HG03103 (cell line): ENCODE results near the gene GABRG3.

Experiments used
- ATAC-seq: cut with Tn5 transposase; IDR thresholded peaks from one replicate; pipeline ENCODE4 v1.9.1; 2021; ENCODE audit warnings: low read depth; ENCODE audit not compliant: unreplicated experiment

The GABRG3 gene

DNA sequence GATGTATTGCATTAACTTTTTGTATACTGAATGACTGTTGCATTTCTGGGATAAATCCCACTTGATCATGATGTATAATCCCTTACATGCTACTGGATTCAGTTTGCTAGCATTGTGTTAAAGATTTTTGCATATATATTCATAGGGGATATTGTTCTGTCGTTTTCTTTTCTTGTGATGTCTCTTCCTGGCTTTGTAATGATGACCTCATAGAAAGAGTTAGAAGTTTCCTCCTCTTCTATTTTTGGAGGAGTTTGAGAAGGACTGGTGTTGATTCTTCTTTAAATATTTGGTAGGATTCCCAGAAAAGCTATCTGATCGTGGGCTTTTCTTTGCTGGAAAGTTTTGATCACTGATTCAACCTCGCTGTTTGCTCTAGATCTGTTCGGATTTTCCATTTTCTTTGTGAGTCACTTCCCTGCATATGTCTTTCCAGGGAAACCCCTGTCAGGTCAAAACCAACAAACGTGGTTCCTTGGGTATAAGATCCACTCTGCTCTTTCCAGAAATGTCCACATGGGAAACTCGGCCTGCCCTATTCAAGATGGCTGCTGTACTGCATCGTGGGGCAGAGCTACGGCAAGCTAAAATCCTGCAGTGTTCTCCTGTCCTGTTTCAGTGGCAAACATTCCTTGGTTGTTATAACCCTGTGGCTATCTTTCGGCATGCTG lies 120.4 kb downstream of the GABRG3 start:
- no peak for ATAC-seq

DNA sequence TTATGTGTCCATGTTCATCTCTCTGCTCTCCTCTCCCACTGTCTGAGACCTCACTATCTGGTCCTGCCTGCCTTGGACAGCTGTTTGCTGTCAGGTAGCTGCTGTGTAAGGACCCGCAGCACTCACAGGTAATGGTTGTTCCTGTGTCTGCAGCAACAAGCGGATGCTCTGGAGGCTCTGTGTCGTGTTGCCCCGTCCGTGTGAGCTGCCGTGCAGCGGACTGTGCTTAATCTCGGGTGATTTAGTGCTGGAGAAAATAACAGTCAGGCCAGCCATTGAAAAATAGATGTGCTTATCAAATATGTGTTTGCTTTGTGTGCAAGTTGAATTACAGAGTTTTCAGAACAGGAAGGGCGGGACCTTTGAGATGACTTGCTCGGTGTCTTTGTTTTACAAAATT lies 121.4 kb downstream of the GABRG3 start:
- ATAC-seq, result no peak

DNA sequence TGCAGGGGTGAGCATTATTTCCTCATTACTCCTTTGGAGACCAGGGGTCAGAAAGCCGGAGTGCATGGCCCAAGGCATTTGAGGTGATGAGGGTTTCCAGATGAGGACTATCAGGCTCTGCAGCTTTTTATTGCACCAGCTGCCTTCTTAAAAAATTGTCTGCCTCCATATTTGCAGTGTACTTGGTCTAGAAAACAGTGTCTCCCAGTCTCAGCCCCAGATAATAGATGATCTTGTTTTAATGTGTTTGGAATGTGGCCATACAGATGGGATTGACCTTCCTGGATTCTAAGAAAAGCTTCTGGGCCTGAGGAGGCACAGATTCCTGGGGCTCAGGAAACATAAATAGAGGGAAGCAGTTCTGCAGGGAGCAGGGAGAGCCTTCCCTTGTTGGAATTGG lies 123.3 kb downstream of the GABRG3 start:
- ATAC-seq, result no peak

DNA sequence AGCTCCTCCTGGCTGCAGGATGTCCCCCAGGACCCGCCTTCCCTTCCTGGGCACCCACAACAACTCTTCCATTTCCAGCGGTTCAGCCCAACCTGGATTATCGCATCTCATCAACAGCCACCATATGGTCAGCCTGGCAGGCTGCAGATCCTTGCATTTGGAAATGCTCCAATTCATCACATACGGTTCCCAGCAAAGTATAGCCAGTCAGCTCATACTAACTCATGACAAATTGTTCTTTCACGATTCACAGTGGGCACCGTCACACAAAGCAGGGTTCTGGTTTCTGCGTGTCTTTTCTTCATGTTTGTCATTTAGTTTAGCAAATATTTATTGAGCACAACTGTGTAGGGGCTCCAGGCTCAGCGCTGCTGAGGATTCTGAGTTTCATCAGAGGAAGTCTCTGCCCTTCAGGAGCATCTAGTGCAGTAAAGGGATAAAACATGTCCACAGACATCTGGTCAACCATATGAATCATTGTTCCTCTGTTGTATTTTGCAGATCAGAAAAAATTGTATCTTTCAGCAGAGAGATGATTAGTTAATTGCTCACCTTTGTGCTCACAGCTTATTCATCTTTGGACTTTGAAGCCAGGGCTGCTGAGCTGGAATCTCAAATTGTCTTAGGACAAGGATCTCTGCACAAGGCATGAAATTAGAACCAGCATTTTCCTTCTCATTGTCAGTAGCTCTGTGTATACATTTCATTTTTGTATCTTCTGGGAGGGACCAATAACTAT lies 125.1 kb downstream of the GABRG3 start:
- ATAC-seq, result no peak

DNA sequence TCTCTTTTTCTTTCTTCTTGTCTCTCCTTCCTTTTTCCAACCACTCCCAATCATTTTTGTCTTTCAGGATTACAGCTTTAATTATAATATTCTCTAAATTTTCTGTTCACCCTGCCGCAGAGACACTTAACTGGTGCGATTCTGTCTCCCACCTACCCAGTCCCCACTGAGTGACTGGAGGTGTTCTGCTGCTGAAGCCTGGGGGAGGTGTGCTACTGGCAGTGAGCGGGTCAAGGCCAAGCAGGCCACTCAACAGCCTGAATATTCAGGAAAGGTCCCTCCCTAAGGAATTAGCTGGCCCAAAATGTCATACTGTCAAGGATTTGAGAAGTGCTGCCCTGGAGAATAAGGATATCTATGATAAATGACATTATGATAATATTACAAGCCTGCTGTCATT lies 126.5 kb downstream of the GABRG3 start:
- no peak for ATAC-seq

DNA sequence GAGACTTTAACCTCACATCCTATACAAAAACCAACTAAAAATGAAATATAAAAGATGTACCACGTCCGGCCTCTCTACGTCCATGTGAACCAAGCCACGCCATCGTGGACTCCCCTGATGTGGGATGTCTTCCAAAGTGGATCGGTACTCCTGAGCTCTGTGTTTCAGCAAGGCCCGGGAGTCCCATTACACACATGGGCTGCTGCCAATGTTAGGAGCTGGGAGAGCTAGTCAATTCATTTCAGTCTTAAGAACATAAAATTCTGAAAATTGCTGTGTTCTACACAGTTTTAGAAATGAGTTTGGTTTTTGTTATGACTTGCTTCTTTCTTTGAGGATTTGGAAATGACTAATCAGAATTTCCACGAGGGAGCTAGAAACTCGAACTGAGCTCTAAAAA lies 131.0 kb downstream of the GABRG3 start:
- ATAC-seq, result no peak

DNA sequence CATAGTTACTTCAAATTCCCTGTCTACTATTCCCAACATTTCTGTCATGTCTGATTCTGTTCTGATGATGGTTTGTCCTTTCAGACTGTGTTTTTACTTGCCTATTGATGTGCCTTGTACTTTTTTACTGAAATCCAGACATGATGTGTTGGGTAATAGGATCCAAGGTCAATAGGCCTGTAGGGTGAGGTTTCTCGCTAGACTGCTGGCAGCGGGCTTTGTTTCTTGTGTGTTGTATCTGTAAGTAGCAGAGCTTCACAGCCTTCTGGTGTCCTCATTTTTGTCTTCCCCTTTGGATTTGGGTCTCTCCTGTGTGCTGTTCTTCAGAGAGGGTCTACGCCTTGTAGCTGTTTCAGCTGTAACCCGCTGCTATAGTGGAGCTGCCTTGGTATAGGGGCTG lies 140.3 kb downstream of the GABRG3 start:
- ATAC-seq, result no peak

DNA sequence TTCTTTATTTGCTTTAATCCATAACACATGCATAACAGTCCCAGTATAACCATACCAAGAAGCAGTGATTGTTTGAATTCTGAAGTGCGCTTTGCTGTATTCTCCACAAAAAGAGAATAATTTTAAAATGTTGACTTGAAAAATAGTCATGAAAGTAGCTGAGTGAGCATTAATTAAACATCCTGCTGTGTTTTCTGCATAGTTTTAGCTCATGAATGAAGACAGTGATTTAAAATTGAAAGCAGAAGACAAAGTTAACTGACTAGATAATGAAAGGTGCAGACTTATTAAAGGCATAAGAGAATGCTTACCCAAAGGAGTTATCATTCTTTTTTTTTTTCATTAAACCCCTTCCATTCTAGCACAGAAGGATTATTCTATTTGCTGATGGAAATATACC lies 143.5 kb downstream of the GABRG3 start:
- ATAC-seq, result no peak

DNA sequence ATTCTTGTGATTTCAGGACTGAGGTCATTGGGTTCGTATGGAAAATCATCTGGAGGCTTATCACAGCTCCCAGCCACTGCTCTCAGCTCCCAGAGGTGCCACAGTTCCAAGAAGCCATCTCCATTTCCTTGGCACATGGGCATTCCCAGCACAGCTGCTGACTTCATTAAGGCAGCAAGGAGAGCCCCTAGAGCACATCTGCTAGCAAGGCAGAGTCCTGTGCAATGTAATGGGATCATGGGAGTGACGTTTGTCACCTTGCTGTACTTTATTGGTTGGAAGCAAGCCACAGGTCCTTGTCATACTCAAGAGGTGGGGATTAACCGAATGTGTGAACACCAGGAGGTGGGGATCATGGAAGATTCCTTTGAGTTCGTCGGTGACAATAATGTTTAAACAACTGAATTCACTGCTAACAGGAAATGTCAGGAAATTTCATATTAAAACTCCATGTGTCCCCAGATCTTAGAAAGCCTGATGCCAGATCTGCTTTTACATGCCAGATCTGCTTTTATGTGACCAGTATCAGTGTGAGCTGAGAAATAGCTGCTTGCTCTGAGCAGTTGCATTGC lies 148.8 kb downstream of the GABRG3 start:
- ATAC-seq, result no peak

DNA sequence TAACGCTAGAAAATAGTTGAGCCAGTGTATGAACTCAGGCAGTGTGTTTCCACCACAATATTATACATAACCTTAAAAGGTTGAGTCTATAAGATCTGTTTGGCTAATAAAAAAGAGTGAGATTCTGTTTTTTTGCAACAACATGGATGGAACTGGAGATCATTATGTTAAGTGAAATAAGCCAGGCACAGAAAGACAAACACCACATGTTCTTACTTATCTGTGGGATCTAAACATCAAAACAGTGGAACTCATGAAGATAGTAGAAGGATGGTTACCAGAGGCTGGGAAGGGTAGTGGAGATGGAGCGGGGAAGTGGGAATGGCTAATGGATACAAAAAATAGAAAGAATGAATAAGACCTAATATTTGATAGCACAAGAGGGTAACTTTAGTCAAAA lies 150.7 kb downstream of the GABRG3 start:
- no peak for ATAC-seq

DNA sequence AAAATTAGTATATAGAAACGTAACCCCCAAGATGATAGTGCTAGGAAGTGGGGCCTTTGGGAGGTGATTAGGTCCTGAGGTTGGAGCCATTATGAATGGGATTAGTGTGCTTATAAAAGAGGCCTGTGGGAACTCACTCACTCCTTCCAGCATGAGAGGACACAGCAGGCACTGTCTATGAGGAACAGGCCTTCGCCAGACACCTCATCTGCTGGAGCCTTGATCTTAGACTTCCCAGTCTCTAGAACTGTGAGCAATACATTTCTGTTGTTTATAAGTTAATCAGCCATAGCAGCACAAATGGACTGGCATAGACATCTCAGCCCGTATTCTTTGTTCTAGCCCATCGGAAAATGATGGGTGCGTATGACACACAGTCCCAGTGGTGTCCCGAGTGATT lies 152.3 kb downstream of the GABRG3 start:
- ATAC-seq, result no peak

DNA sequence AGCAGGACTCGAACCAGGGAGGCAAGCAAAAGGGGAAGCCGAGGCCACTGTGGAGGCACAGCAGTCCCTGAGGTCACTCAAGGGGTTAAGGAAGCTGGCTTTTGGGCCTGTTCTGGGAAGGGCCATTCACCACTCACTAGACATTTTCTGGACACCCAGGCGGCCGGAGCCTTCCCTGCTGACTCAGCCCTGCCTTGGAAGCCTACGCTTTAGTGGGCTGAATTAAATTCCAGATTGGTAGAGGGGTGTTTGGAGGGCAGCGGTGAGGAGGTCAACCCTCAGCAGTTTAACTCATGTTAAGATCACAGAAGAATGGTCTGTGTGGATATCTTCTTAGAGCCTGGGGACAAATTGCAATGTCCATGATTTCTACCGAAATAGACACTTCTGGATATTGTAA lies 152.8 kb downstream of the GABRG3 start:
- ATAC-seq, result no peak

DNA sequence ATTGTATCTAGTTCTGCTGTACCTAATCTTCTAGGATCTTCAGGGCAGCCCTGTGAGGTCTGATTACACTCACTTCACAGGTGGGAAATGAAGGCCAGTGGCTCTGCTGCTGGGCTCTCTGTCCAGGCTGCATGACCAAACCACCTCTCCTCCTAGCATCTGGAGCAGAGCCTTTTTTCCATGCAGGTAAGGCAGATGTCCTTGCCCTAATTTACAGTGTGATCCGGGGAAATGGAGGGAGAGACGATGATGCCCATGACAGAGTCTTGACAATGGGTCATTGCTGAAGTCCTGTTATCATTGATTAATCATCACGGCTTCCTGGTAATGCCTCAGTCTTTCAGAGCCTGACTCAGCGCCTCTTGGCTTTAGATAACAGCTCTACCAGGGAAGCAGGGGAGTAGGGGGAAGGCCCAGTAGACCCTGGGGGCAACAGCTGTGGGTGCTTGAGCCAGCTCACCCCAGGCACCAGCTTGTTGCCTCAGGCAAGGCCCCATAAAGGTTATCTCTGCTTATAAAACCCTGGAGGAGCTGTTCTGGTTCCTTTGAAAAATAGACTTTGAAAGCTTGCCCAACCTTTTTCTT lies 153.4 kb downstream of the GABRG3 start:
- ATAC-seq, result no peak

DNA sequence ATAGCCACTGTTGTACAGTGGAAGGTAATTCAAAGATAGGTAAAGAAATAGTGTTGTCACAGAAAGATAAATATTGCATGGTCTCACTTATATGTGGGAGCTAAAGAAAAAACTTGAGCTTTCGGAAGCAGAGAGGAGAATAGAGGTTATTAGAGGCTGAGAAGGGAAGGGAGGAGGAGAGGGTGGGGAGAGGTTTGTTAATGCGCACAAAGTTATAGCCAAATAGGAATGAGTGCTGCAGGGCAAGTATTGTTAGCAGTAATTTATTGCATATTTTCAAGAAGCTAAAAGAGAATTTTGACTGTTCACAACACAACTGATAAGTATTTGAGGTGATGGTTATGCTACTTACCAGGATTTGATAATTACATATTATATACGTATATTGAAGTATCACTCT lies 154.2 kb downstream of the GABRG3 start:
- no peak for ATAC-seq

DNA sequence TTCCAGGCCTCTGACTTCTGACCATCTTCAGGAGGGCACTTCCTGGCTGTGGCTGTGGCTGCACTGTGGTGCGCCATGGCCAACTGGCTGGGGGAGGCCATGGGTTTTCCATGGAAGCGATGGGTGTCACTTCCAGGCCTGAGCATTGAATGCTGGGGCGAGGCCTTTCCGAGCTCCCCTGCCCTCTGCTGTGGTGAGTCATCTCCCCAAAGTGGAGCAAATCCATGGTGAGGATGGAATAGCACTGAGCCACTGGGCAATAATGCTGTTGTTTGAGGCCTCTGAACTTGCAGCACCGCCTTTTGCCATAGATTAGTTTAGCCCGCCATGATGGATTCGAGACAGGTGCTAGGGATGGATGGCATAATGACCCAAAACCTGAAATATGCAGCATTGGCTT lies 155.5 kb downstream of the GABRG3 start:
- no peak for ATAC-seq

DNA sequence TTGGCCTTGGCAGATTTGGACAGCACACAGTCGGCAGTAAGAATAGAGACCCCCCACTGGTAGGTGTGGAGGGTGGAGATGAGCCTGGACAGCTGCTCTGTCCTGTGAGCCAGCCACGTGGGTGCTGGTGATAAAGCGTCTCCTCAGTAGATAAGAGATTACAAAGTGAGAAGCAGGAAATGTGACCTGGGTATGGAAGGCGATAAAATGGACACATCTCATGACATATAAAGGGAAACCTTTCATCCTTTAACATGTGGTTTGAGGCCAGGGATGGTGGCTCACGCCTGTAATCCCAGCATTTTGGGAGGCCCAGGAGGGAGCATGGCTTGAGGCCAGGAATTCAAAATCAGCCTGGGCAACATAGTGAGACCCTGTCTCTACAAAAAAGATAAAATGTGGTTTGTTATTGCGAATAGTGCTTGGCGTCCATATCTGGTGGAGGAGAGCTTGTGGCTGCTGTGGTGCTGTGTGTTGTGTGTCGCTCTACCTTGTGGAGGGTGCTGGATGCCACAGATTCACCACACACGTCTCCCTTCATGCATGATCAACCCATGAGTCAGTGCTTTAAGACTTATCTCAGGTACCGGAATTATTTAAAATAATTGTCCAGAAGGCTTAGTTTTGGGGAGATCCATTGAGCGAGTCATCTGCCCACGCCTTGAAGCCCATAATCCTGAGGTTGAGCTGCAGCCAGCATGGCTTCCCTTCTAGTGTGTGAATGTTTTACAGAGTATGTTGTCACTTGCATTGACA lies 157.0 kb downstream of the GABRG3 start:
- no peak for ATAC-seq

DNA sequence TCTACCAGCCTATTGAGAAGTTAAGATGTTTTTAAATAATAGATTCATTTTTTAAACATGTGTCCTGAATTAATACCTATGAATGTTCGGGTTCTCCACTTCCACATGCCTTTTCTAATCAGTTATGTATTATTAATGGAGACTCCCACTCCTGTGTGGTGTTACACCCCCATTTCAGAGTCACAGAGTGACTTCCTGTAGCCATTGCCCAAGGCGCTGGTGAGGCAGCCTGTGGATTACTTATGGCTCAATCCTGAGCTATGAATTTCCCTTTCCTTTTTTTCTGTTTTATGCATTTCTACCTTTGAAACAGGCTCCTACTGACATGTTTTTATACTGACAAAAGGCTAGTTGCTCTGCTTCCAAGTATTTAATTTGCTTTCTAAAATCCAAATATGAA lies 162.3 kb downstream of the GABRG3 start:
- ATAC-seq, result no peak

DNA sequence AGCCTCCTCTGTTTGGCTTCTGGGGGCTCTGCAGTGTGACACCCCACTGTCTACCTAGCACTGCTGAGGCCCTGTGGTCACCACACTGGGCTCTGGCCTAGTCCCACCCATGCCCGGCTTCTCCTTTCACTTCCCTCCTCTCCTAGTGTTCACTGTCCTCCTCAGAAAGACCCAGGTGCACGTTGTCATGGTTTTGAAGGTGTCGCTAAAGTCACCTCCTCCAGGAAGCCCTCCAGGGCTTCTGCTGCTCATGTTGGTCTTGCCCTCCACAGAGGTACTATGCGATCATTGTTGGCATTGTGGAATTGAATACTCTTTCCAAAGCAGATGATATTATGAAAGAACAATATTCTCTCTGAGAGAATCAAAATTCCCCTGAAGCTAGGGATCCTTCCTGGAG lies 163.5 kb downstream of the GABRG3 start:
- no peak for ATAC-seq

DNA sequence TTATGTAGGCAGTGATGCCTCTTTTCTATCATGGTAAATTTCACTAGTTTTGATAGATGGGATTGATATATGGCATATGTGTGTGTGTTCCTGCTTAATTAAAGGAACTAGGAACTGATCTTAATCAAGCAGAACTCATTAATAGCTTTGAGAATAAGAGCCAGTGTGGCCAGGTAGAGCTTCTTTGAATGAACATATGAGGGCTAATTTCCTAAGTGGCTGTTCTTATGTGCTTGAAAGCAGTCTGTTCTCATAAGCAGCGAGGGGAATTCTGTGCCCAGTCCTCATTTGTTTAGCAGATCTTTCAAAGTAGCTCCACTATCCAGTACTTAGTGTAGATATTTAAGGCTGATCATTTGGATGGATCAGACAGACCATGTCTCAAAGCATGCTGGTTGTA lies 164.2 kb downstream of the GABRG3 start:
- no peak for ATAC-seq

DNA sequence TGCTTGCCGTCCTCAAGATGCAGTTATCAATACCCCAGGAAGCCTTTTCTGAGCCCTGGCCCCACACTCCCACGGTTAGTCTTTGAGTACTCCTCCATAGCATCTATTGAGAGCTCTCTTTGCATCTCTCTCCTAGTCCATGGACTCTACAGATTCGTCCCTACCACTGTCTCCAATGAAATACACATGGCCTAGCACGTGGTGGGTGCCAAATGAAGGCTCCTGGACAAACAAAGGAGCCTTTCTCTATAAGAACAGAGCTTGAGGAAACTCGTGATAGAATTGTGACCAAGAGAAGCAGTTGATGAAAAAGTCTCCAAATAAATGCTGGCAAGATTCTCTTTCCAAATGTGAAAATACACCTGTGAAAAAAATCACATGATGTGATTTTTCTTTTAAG lies 166.1 kb downstream of the GABRG3 start:
- no peak for ATAC-seq

DNA sequence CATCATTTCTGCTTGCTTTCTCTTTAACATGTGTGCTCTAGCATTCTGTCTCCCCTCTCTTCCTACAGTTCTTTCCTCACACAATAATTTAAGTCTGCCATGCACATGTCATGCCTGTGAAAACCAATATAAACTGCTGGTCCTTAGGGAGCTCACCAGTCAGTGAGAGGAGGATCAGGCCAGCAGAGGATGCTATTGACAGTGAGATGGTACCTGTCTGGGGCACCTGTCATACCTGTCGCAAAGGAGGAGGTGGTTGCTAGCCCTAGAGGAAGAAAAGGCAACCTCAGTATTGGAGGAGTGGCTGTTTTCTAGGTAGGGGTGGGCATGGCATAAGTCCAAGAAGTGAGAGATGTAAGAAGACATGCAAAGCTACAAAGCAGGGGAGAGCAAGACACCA lies 194.6 kb downstream of the GABRG3 start:
- ATAC-seq, result no peak
